Lower leg skin (tissue), 4 donors: ENCODE results near the gene IER5. TPM values are rescaled to one million over a fixed set of nuclear protein-coding genes. Genes with fewer than 3 reads are reported as not detected.
A peak's percentile ranks its signal among the peaks of the same experiment; 100 is the strongest.

ENCODE experiments used
- DNase-seq, 2 donors: peaks; one replicate each; pipeline ENCODE4 v3.0.0-alpha.2; 2019; ENCODE audit warnings: low spot score in 2 of 2
- H3K4me3 ChIP-seq: fragments of 200-600 bp; sonication (generic); 2 replicates; pipeline ENCODE4 v1.5.1; 2017; ENCODE audit warnings: mild to moderate bottlenecking, low read depth; ENCODE audit not compliant: poor library complexity, severe bottlenecking
- POLR2A ChIP-seq, 2 donors: fragments of 450-650 bp; IDR thresholded peaks; one replicate each; pipeline ENCODE4 v1.6.1; 2016 to 2017; ENCODE audit warnings: antibody characterized with exemption in 2 of 2, mild to moderate bottlenecking in 1 of 2, moderate library complexity in 1 of 2
- WGBS, 2 donors: methylation state at CpG; one replicate each; pipeline ENCODE4 v1.1.5; 2018; 5-methylcytosine and 5-hydroxymethylcytosine counted together
- intact Hi-C: fragments of 100-400 bp; cut with DNase I; formaldehyde crosslinking; loops from one replicate; pipeline ENCODE4 v1.15.0; 2023; ENCODE audit warnings: low total_unique reads
- total RNA-seq, 4 donors: library from RNA; depleted of rRNA; stranded (reverse); fragments of >200 nt; gene quantifications; one replicate each; pipeline ENCODE4 v1.1.0, GENCODE V29; 2016
- TF ChIP-seq, protein P1 (sequence below), 3 donors: fragments of 450-650 bp; IDR thresholded peaks; one replicate each; pipeline ENCODE4 v1.5.1; 2016; ENCODE audit warnings: antibody characterized with exemption in 3 of 3, mild to moderate bottlenecking in 3 of 3, moderate library complexity in 2 of 3

Gene IER5
- total RNA-seq, 4 donors from 2014 or later = 36.7 to 53.4 (median 48.3) TPM

DNA sequence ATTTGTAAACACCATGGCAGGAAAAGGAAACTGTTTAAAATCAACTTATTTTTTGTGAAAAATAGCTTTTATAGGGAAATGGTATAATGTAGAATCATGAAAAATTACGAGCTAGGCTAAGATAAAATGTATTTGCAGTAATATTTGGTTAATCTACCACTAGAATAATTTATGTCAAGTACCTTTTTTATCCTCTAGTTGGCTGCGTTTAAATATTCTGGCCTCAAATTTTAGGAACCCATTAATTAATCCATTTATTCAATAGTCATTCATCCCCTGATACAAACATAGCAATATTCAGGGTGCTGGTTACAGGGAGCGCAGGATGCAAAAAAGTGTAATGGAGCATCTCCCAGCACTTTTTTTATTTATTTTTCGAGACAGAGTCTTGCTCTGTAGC lies 8.6 kb upstream of the IER5 start:
- H3K4me3 ChIP-seq = no peak overlapping the region
- WGBS, 2 donors = 70 to 79% methylated on average over 4 of the region's 4 CpGs
- no peak for DNase-seq
- intact Hi-C loops = no loop called here
- no peak for TF ChIP-seq POLR2A (IDR thresholded peaks at IDR 0.05)
- TF ChIP-seq, protein P1, sequence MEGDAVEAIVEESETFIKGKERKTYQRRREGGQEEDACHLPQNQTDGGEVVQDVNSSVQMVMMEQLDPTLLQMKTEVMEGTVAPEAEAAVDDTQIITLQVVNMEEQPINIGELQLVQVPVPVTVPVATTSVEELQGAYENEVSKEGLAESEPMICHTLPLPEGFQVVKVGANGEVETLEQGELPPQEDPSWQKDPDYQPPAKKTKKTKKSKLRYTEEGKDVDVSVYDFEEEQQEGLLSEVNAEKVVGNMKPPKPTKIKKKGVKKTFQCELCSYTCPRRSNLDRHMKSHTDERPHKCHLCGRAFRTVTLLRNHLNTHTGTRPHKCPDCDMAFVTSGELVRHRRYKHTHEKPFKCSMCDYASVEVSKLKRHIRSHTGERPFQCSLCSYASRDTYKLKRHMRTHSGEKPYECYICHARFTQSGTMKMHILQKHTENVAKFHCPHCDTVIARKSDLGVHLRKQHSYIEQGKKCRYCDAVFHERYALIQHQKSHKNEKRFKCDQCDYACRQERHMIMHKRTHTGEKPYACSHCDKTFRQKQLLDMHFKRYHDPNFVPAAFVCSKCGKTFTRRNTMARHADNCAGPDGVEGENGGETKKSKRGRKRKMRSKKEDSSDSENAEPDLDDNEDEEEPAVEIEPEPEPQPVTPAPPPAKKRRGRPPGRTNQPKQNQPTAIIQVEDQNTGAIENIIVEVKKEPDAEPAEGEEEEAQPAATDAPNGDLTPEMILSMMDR (IDR thresholded peaks at IDR 0.05) = no peak

DNA sequence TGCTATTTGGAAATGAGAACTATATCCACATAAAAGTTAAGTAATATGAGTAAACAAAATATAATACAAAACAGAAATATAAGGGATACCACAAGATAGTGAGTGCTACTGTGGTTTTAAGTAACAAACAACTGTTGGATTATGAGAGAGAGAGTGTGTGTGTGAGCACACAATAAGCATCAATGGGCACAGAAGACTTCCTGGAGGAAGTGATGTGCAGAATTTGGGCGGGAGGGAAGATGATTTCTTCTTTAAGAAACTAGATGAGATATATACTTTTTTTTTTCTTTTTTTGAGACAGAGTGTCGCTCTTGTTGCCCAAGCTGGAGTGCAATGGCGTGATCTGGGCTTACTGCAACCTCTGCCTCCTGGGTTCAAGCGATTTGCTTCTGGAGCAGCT lies 7.9 kb upstream of the IER5 start:
- WGBS, 2 donors = 91 to 93% methylated on average over 4 of the region's 4 CpGs
- no peak for TF ChIP-seq POLR2A (IDR thresholded peaks at IDR 0.05)
- TF ChIP-seq, protein P1 (IDR thresholded peaks at IDR 0.05) = no peak
- no peak for DNase-seq
- H3K4me3 ChIP-seq = no peak overlapping the region
- intact Hi-C loops = no loop called here

DNA sequence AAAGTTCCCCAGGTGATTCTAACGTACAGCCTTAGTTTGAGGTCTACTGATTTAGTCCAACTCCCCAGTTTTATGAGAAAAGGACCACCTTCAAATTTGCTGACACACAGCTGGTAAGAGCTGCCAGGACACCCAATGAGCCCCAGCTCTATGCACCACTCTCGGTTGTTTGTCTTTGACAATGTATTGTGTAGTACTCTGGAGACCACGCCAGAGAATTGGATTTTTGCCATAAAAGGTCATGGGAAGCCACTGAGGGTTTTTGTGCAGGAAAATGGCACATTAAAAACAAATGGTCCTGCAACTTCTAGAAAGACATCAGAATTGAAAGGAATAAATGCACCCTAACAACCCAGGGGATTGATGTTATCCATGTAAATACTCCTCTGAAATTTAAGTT lies 7.1 kb upstream of the IER5 start:
- intact Hi-C loops = no loop called here
- 61 to 67% methylated on average over 3 of the region's 3 CpGs for WGBS, 2 donors
- TF ChIP-seq POLR2A (IDR thresholded peaks at IDR 0.05) = no peak
- TF ChIP-seq, protein P1 (IDR thresholded peaks at IDR 0.05) = no peak
- DNase-seq = no peak
- no peak overlapping the region for H3K4me3 ChIP-seq

DNA sequence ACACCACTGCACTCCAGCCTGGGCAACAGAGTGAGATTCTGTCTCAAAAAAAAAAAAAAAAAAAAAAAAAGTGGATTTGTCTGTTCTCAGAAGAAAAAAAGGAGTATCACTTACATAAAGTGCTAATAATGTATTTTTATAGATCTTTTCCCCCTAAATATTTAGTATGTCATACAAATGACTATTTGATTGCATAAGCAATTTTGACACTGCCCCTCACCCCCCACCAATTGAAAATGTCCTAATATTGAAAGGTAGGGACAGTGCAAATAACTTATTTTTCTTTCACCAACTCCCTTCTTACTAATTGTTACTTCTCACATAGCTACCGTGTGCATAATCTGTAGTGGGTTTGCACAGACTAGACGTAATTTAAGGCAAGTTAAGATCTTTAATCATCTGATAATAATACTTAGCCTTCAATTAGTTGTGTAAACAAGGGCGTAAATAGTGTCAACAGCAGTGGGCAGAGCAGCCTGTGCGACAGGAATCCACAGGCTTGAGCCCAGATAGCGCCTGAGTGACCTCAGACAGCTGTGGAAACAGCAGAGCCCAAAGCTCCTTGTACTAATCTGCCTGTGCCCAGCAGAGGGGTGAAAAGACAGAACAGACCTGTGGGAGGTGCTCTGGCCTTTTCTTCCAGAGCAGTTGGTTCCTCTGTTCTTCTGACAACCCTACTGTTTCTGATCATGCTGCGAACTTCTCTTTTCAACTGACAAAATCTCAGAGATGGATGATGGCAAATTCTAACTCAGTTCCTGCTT lies 4.5 kb upstream of the IER5 start:
- peak; percentile 56 to 86 for DNase-seq
- H3K4me3 ChIP-seq = no peak overlapping the region
- intact Hi-C loops = no loop called here
- 45 to 46% methylated on average over 6 of the region's 6 CpGs for WGBS, 2 donors
- TF ChIP-seq, protein P1 (IDR thresholded peaks at IDR 0.05) = no peak
- no peak for TF ChIP-seq POLR2A (IDR thresholded peaks at IDR 0.05)

DNA sequence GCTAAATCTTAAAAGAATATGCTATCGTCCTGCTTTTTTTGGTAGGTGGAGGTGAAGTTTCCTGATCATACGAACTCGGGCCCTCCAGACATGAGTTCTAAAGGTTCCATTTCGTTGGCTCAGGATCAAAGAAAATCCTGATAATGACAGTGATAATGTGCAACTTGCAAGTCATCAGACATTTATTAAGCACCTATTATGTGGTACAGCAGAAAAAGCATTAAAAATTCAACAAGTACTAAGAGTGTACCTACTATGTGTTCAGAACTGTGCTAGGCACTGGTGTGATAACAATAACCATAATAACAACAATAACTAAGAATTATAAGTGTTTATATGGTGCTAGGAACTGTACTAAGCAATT lies 3.9 kb upstream of the IER5 start:
- DNase-seq = no peak
- TF ChIP-seq POLR2A (IDR thresholded peaks at IDR 0.05) = no peak
- TF ChIP-seq, protein P1 (IDR thresholded peaks at IDR 0.05) = no peak
- WGBS, 2 donors = 41 to 46% methylated on average over 4 of the region's 4 CpGs
- intact Hi-C loops = no loop called here
- H3K4me3 ChIP-seq = no peak overlapping the region

DNA sequence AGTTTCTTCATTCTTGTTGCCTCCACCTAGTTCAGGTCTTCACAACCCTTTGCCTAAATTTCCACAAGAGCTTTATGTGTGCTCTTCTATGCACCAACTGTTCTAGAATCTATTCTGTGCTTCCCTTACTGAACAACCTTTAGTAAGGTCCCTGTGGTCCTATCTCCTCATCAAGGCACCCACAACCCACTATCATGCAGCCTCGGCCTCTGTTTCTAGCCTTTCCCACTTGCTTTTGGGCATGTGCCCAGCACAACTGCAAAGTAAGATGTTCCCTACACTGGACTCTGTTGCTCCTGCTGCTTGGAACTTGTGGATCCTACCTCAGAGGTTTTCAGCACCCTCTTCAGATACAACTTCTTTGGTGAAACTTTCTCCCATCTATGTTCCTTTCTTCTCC lies 2.4 kb upstream of the IER5 start:
- intact Hi-C loops = loop anchor here (5.0 kb wide), 1 partner anchor 56 kb away; no protein-coding TSS in a partner anchor
- WGBS, 2 donors = 89 to 96% methylated on average over 1 of the region's 1 CpG

More for the DNA sequence above, 2.4 kb upstream of the IER5 start:
- TF ChIP-seq, protein P1 (IDR thresholded peaks at IDR 0.05) = no peak
- TF ChIP-seq POLR2A (IDR thresholded peaks at IDR 0.05) = no peak
- no peak for DNase-seq
- no peak overlapping the region for H3K4me3 ChIP-seq
